NCI-H1436 (cell line): Measurements from ENCODE around the gene ITIH6.
A peak's percentile ranks its signal among the peaks of the same experiment; 100 is the strongest.
"Not testable (repeated sequence)": the region's sequence is repeated elsewhere in the genome, so short reads cannot be mapped to it uniquely, and the experiment has no call there.

Experiments
- DNase-seq: peaks from one replicate; lab custom pipeline; 2025; lab: John Stamatoyannopoulos, UW

The ITIH6 gene

GRCh38 chrX:54808109-54808604 lies 10.1 kb upstream of the ITIH6 start:
- DNase-seq: peak; percentile 66

DNA sequence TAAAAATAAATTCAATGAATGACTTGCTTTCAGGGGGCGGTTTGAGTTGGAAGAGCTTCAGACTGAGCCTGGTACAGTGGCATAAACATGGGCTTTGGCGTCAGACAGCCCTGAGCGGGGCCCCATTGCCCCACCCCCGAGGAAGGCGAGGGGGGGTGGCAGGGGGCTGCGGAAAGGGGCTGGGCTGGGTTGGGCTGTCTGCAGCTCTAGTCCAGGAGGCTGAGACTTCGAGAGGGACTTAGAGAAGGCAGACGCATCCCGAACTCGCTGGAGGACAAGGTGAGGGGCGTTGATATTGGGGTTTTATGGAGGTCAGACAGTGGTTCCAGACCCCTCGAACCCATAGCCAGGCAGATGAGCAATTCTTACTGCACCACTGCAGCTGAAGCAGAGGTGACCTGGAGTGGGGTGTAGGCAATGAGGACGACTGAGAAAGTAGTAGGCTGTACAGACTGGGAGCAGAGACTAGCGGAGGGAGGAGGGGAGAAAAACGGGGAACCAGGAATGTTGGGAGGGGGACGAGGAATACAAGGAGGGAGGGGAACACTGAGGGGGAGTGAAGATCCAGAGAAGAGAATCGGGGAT lies 9.6 kb upstream of the ITIH6 start, which contains the start of gene MAGED2:
Gene MAGED2, plus strand, starts transcription at position 222 of the 585 bp plus-strand sequence. CDS start 1,587 bp downstream, outside the sequence.
- DNase-seq: peak; percentile 40

DNA sequence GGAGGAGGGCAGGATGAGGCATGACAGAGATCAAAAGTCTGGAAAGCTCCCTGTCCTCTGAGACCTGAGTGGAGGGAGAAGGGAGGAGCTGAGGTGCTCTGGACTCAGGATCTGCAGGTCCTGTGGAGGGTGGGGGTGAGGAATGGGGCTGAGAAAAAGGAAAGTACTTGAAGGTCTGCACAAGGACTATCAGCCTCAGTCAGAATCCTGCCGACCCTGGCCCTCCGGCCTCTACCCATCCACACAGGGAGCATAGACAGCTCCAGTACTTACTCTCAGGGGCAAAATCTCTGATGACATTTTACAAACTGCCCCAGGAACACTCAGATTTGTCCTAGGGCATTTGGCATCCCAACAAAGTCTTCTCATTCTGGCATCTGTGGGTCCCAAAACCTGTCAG lies 991 bp upstream of the ITIH6 start:
- no peak for DNase-seq

- DNase-seq: no peak
These were observed 3.3 kb downstream of the ITIH6 start for GRCh38 chrX:54794795-54795194.

- no peak for DNase-seq
These were observed 4.0 kb downstream of the ITIH6 start for GRCh38 chrX:54794028-54794427.

GRCh38 chrX:54789405-54789804 lies 8.7 kb downstream of the ITIH6 start:
- DNase-seq: not testable (repeated sequence)

- no peak for DNase-seq
These were observed 9.6 kb downstream of the ITIH6 start for GRCh38 chrX:54788446-54788845.

DNA sequence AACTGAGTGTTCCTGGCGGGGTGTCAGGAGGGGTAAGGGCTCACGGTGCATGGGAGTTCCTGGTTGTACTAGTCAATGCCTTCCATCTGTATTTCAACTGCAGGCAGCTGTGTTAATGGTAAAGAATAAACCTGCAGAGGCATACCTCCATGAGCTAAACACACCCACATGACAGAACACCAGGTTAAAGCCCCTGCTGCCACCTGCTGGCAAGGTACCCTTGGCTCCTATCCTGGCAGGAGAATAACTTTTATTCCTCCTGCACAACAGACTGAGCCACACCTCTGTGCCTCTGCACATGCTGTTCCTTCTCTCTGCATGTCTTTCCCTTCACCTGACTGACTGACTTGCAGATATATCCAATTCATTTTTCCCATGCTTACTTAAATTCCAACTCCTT lies 11.1 kb downstream of the ITIH6 start:
- peak; percentile 13 for DNase-seq

DNA sequence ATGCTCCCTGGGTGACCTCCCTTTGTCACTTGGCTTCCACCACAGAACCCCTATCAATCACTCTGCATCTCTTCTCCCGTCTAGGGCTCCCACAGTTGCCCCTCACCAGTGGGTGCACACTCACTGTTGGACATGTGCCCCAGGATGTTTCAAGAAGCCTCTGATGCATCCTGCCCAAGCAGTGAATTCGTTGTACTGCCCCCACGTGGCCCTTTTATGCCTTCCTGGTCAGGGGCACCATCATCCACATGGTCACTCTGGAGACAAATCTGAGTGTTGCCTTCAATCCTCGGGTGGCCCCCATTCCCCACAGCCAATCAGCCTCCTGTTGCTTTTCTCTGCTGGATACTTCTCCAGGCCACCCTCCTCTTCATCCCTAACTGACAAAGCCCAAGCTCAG lies 12.2 kb downstream of the ITIH6 start:
- DNase-seq: peak; percentile 2

GRCh38 chrX:54776987-54777672 lies 20.9 kb downstream of the ITIH6 start:
- no peak for DNase-seq

DNA sequence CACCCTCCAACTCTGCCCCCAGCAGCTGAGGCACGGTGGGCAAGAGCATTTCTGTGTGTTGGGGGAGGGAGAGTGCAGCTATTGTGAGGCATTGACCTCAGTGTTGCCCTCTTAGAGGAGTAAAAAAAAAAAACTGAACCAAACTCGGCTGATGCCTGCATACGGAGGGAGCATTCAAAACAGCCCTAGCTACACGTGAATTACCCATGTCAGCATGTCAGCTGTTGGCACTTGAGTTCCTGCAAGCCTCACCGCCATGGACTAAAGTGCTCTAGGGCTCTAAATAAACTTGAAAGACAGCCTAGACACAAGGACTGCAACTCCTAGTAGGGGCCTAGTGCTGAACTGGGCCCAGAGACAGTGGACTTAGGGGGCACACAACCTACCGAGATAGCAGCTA lies 22.0 kb downstream of the ITIH6 start:
- no peak for DNase-seq

GRCh38 chrX:54774391-54775094 lies 23.5 kb downstream of the ITIH6 start:
- DNase-seq: peak; percentile 81

GRCh38 chrX:54758114-54759055 lies 39.7 kb downstream of the ITIH6 start:
- no peak for DNase-seq

- DNase-seq: no peak
These were observed 43.2 kb downstream of the ITIH6 start for GRCh38 chrX:54754854-54755253.

DNA sequence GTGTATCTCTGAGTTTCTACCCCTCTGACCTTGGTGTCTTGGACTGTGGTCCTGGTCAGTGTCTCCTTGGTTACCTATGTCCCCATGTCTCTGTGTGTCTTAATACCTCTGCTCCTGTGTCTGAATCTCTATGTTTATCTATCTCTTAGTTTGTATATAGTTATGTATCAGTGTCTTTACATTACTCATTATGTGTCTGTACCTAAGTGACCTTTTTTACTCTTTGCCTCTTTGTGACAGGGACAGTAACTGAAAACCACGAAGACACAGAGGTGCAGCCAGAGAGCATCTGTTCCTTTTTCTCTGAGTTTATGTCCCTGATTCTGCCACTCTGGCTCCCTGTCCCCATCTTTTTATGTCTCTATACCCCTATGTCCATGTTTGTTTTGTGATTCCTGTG lies 49.4 kb downstream of the ITIH6 start:
- no peak for DNase-seq

- no peak for DNase-seq
These were observed 50.2 kb downstream of the ITIH6 start for GRCh38 chrX:54747733-54748393.

DNA sequence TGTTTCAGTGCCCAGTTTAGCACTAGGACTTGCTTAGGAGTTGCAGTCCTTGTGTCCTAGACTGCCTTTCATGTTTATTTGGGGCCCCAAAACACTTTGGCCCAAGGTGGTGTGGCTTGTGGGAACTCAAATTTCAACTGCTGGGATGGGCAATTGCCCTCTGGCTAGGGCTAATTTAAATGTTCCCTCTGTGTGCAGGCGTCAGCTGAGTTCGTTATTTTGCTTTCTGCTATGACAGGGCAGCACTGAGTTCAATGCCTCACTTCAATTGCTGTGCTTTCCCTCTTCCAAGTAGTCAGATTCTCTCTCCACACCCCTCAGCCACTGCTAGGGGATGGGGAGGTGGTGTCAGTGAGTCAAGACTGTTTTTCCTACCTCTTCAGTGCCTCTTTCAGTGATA lies 51.1 kb downstream of the ITIH6 start:
- no peak for DNase-seq

DNA sequence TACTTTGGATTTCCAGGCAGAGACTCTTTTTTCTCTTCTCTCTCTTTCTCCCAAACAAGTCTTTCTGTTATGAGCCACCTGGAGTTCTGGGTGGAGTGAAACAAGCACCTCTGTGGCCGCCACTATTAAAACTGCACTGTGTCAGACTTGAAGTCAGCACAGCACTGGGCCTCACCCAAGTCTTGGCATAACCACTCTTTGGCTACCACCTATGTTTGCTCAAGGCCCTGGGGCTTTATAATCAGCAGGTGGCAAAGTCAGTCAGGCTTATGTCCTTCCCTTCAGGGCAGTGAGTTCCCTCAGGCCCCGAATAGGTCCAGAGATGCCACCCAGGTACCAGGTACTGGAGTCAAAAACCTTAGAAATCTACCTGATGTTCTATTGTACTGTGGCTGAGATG lies 52.4 kb downstream of the ITIH6 start:
- DNase-seq: no peak

DNA sequence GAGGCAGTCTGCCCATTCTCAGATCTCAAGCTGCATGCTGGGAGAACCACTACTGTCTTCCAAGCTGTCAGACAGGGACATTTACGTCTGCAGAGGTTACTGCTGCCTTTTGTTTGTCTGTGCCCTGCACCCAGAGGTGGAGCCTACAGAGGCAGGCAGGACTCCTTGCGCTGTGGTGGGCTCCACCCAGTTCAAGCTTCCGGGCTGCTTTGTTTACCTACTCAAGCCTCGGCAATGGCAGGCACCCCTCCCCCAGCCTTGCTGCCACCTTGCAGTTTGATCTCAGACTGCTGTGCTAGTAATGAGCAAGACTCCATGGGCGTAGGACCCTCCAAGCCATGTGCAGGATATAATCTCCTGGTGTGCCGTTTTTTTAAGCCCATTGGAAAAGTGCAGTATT lies 59.5 kb downstream of the ITIH6 start:
- not testable (repeated sequence) for DNase-seq

GRCh38 chrX:54736298-54736942 lies 61.6 kb downstream of the ITIH6 start:
- DNase-seq: not testable (repeated sequence)

DNA sequence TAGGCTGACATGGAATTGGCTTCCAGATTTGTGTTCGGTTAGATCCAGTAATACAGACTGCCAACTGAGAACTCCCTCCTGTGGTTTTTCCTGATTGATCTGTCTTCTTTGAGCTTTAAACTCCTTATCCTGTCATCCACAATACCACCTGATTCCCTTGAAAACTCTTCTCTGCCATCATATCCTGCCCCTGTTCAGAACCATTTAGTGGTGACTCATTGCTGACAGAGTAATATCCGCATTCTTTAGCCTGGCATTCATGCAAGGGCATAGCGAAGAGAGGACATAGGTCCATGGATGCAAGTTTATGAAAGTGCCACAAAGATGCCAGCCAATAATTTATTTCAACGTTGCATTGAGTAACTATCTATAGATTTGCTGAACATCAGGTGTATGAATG lies 76.6 kb downstream of the ITIH6 start:
- DNase-seq: no peak
